A172 (cell line): Measurements from ENCODE around the gene IKZF5. TPM values are rescaled to one million over a fixed set of nuclear protein-coding genes. Genes with fewer than 3 reads are reported as not detected.

ENCODE experiments used
- DNase-seq: peaks from one replicate; pipeline ENCODE4 v3.0.0-alpha.2; 2015; ENCODE audit warnings: low spot score
- total RNA-seq: library from RNA; depleted of rRNA; stranded (reverse); fragments of >200 nt; shearing (Covaris generic); gene quantifications from 2 replicates; pipeline ENCODE4 v1.2.3, GENCODE V29; 2014; rRNA removed

IKZF5 gene
- total RNA-seq, 1 experiment from 2014 or later, result 1.6 TPM

DNA sequence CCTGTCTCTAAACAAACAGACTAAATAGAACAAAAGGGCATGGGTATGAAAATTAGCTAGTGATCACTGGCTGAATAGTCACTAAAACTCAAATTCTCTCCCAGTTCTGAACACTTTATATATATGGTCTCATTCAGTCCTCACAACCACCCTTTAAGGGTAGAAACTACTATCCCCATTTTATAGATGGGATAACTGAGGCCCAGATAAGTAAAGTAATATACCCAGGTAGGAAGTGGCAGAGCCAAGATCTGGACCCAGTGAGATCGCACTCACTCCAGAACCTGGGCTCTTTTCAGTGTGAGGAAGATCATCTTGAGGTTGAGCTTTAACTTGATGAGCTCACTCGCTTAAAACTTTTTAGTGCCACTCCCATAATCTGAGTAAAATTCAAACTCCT is 23.9 kb downstream of the IKZF5 start:
- DNase-seq, result no peak

GRCh38 chr10:122983898-122984297 is 24.7 kb downstream of the IKZF5 start:
- no peak for DNase-seq

- DNase-seq, result peak; percentile 26
These were observed 27.5 kb downstream of the IKZF5 start for GRCh38 chr10:122981066-122981464.

DNA sequence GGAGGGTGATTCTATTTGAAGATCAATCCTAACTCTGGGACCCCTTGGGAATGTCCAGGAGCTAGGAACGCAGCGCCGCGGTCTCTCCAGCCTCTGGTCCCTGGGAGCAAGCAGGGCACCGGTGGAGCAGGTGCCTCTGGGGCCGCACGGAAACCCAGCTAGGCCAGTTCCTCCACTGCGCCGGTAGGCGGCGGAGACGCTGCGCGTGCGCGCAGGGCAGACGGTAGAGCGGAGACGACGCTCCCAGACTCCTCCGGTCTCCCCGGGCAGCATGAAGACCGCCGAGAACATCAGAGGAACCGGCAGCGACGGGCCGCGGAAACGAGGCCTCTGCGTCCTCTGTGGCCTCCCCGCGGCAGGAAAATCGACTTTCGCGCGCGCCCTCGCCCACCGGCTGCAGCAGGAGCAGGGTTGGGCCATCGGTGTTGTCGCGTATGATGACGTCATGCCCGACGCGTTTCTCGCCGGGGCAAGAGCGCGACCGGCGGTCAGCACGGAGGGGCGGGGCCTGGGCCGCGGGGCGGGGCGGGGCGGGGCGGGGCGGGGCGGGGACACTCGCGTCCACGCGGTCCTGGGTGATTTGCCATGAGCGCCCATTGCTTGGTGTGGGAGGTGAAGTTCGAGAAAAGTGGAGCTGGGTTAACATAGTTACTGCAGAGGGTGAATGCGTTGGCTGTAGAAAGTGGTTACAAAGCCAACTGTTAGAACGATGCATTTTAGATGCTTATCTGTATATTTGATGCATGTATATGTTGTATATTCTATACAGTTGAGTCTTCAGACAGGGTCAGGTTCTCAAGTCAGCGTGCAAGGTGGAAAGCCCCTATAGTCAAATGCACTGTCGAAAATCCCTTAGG is 28.2 kb downstream of the IKZF5 start, which contains the start of gene PSTK:
TSS of gene PSTK (plus strand) at position 193 of the 857 bp plus-strand sequence. CDS start at position 272, 79 bp downstream.
- DNase-seq, result peak; percentile 72

DNA sequence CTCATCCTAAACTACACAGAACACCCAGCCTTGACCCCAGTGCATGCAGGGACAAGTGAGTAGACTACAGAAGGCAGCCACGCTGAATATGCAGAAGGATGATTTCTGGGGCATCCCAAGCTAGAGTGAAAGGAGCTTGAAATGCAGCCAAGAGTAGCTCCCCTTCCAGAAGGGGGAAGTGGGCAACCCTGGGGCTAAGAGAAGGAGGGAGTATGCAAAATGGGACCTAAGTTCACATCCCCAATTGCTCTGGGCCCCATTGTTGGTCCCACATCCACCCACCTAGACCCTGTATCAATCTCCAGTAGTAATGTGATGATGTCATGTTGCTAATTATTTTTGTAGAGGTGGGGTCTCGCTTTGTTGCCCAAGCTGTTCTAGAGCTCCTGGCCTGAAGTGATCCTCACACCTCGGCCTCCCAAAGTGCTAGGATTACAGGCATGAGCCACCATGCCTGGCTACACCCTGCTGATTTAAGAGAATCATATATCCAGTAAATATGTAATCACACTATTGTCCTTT is 34.0 kb downstream of the IKZF5 start:
- DNase-seq, result no peak

DNA sequence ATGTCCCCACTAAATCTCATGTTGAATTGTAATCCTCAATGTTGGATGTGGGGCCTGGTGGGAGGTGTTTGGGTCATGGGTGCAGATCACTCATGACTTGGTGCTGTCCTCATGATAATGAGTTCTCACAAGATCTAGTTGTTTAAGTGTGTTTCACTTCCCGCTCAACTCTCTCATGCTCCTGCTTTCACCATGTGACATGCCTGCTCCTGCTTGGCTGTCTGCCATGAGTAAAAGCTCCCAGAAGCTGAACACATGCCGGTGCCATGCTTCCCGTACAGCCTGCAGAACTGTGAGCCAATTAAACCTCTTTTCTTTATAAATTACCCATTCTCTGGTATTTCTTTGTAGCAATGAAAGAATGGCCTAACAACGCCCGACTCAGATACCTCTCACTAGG is 34.6 kb downstream of the IKZF5 start:
- DNase-seq, result no peak

GRCh38 chr10:122968698-122969097 is 39.9 kb downstream of the IKZF5 start:
- no peak for DNase-seq

DNA sequence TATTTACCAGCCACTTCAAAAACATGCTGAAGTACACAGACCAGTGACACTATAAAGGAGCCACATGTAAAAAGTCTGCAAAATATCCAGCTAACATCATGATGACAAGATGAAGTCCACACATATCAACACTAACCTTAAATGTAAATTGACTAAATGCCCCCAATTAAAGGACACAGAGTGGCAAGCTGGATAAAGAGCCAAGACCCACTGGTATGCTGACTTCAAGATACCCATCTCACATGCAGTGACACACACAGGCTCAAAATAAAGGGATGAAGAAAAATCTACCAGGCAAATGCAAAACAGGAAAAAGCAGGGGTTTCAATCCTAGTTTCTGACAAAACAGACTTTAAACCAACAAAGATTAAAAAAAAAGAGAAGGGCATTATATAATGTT is 41.7 kb downstream of the IKZF5 start:
- no peak for DNase-seq

DNA sequence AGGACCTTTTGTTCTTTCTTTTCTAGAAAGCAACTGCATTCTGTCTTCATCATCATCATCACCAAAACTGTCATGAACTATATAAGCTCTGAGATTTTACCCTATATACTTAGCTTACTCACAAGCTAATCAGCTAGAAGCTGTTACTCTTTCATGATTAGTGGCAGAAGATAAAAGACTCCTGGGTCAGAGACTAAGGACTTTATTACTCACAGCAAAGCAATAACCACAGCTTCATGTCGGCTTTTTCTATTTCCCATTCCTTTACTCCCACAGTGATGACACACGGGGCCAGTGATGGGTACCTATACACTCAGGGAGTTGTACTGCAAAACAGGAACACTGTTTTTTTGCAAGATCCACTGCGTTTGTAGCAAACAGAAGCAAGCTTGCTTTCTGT is 46.2 kb downstream of the IKZF5 start:
- no peak for DNase-seq

GRCh38 chr10:122957474-122957873 is 51.1 kb downstream of the IKZF5 start:
- no peak for DNase-seq

- no peak for DNase-seq
These were observed 52.7 kb downstream of the IKZF5 start for GRCh38 chr10:122955892-122956291.

DNA sequence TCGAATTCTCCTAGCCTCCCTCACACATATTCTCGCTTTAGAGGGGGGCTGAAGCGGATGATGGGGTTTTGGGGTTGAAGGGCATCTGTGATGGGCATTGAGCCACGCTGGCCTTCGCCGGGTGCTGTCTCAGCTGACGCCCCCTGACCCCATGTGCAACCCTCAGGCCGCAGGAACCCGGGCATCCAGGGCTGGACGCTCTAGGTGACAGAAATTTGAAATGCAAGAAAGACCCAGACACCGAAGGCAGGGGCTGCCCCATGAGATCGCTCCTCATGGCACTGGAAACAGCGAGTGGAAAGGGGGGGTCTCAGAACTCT is 53.9 kb downstream of the IKZF5 start:
- DNase-seq, result no peak

GRCh38 chr10:122953902-122954730 is 54.5 kb downstream of the IKZF5 start, which contains the start of gene C10orf88:
C10orf88 (minus strand) TSS chr10:122954227; CDS start chr10:122954178, 49 bp downstream.
- peak; percentile 93 for DNase-seq

- no peak for DNase-seq
These were observed 59.3 kb downstream of the IKZF5 start for GRCh38 chr10:122949296-122949695.

Other genes starting within 250 kb of the IKZF5 start
- gene CUZD1, start 162.9 kb downstream of the IKZF5 start, total RNA-seq, result not detected in 2 replicates
- not detected in 2 replicates for gene FAM24B, start 129.2 kb downstream of the IKZF5 start, total RNA-seq
- gene FAM24A, start 98.2 kb downstream of the IKZF5 start, total RNA-seq, result not detected in 2 replicates
- gene C10orf88, start 54.6 kb downstream of the IKZF5 start, total RNA-seq, result 5.3 and 6.6 TPM in 2 replicates
- gene PSTK, start 28.4 kb downstream of the IKZF5 start, total RNA-seq, result 2.0 and 8.3 TPM in 2 replicates
- gene ACADSB, start 211 bp upstream of the IKZF5 start, total RNA-seq, result 5.4 and 5.9 TPM in 2 replicates
- not detected in 2 replicates for gene HMX3, start 127.2 kb upstream of the IKZF5 start, total RNA-seq
- gene HMX2, start 139.3 kb upstream of the IKZF5 start, total RNA-seq, result not detected in 2 replicates
- gene BUB3, start 145.6 kb upstream of the IKZF5 start, total RNA-seq, result 154 and 178 TPM in 2 replicates